Globus pallidus (tissue), 1 donor: ENCODE measurements around the gene ARHGAP24.

Experiments
- DNase-seq: peaks from one replicate; pipeline ENCODE4 v3.0.0-alpha.2; 2015; ENCODE audit warnings: low spot score

The ARHGAP24 gene

DNA sequence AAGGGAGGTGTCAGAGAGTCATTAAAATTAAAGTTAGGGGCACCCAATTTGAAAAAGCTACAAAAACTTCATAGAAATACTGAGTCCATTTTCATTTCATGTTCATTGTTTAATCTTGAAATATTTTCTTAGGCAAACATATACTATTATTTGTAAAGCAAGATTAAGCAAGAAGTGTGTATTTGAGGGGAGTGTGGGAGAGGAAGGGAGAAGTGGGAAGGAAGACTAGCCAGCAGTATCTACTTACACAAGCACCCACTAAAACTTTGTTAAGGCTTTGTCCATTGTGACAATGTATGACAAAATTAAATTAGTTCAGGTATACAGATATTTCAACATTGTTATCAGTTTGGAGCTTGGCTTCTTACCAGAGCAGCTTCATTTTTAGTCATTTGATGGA lies 222.9 kb downstream of the ARHGAP24 start:
- no peak for DNase-seq

DNA sequence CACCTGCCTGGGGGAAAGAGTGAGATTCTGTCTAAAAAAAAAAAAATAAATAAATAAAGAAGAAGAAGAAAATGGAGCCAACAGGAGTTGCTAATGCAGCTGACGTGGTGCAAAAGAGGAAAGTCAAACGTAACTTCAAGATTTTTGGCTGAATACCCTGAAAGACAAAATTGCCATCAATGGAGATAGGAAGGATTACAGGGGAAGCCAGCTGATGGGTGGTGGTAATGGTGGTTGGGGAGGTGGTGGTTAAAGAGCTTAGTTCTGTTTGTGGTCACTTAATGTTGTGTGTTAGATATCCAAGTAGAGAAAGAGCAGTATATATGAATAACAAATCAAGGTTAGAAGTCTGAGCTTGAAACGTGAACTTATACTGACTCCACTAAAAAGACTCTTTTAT lies 225.4 kb downstream of the ARHGAP24 start:
- DNase-seq, result no peak

DNA sequence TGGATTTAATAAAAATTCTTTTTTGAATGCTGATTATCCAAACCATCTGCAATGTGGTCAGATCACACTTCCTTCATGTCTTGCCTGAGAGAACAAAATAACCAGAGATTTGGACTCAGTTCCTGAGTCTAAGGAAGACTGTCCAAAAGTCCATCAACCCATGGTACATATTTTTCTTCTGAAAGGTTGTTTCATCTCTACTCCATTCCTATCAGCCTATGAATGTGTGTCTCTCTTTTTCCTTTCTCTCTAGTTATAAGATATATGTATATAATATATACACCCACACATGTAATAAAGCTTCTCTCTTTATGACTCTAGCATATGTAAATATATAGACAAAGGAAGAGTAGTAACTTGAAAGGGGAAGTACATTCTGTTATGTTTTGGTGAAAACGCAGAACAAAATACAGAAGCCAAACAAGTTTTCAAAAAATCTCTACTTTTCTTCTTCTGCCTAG lies 226.9 kb downstream of the ARHGAP24 start:
- peak; percentile 36 for DNase-seq

DNA sequence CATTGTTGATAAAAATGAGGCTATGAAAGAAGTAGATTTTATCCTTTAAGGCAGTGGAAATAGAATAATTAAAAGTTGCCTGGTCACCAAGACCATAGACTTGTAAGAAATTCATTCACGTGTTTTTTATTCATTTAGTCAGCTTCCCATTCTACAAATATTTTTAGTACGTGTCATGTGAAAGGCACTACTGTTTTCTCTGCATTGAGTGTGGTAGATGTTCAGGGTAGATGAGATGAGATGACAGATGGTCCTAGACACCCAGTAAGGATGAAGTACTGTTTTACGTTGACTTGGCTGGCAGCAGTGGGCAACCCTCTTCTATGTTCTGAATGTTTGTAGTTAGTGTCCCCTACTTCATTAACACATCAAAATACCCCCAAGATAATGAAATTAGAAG lies 228.1 kb downstream of the ARHGAP24 start:
- peak; percentile 35 for DNase-seq

DNA sequence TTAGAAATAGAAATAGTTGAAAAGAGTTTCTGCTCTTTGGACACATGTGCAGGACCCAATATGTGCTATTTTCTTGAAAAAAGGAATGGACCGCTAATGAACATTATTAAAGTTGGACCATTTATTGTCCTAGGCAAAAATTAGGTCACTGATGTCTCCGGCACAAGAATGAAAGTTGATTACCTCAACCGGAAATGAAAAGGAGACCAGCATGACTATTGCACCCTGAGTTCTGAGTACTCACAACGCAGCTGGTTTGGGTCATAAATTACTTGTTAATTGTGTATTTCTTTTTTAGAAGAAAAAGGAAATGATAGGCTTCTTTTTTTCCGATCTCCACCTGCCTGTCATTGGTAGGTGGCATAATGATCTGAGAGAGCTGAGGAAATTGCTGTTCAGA lies 232.7 kb downstream of the ARHGAP24 start:
- DNase-seq, result no peak

DNA sequence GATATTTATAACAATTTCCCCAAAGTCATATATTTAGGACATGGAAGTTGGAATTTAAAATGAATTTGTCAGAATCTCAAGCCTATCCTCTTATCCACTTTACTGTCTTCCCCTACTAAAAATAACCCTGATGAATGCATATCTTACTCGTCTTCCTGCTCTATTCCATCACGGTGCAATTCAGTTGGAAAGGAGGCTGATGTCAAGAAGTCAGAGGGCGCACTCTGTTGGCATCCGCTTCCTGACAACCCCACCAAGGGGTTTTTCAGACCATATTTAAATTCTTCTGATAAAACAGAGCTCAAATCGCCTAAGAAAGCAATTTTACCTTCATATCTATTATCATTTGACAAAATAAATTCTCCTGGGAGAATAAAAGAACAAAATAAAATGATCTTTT lies 233.5 kb downstream of the ARHGAP24 start:
- no peak for DNase-seq

DNA sequence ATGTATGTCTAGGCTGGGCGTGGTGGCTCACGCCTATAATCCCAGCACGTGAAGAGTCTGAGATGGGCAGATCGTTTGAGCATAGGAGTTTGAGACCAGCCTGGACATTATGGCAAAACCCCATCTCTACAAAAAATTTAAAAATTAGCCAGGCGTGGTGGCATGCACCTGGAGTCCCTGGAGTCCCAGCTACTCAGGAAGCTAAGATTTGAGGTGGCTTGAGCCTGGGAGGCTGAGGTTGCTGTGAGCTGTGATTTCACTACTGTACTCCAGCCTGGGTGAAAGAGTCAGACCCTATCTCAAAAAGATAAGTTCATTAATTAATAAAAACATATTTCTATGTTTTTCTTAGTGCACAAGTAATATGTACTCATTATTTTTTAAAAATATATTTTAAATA lies 238.1 kb downstream of the ARHGAP24 start:
- DNase-seq, result no peak

DNA sequence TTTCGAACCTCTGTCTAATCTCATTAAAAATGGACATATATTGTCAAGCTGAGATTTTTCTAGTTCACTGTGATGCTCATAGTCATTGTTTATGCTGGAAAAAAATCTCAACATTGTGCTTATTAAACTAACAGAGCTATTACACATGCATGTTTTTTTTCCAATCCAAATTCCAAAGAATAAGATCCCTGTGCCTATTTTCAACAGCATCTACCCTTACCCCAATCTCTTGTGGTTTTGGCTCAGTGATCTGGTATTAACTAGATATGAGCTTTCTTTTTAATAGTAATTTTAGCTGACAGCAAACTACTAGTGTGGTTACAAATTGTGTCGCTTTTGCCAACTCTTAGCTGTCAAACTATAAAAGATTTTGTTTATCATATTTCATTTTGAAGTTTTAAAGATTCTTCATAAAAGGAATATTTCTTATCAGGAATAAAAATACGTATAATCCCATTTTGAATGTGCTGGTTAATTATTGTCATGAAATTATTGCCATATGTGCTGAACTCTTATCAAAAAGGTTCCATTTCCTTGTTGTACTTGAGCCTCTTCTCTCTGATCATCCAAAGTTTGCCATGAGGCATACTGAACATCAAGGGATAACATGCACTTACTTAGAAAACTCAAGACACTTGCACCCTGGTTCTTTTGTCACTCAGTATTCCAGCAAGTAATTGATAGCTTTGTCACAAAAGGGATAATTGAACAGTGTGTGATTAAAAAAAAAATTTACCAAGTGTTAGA lies 241.2 kb downstream of the ARHGAP24 start:
- DNase-seq, result no peak

DNA sequence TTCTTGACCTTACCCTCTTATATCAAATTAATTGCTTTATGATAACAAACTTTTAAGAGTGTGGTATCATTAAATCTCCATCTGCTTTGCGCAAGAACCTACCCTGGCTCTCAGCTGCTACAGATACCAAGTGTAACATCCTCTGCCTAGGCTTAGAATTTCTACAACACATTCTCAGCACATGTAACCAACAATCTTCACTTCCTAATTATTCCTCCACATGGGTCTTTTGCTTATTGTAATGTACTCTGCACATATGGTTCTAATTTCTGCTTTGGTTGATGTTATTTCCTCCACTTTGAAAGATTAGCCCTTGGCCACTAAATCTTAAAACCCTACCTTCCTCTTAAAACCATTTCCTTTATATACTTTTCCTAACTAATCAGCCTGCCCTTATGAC lies 242.4 kb downstream of the ARHGAP24 start:
- DNase-seq, result no peak

DNA sequence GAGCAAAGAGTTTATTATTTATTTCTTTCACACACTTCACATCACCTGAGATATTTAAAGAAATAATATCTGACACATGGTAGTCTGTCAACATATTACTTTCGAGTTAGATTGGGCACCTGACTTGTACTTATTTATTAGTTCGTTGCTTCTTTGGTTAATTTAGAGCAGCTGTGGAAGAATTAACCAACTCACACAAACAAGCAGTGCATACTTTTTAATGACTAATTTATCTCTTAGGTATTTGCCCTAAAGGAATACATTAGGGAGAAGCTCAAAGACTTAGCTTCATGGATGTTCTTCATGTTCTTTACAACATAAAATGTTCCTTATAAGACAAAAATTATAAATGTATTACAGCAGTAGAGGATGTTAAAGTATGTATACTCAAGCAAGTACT lies 242.9 kb downstream of the ARHGAP24 start:
- no peak for DNase-seq

DNA sequence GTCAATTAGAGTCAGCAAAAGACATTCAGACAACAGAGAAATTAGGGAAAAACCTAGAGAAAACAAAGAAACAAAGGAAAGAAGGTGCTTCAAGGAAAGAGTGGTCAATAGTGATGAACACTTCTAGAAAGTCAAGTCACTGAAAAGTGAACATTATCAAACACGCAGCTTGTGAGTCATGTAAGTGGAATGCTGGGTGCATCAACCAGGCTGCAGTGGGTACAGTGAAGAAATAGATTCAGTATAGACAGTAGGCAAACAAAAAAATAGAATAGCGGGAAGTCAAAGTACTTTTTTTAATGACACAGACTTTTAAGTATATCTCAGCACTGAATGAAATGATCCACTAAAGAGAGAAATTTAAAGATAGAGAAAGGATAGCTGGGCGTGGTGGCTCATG lies 245.8 kb downstream of the ARHGAP24 start:
- DNase-seq, result no peak

DNA sequence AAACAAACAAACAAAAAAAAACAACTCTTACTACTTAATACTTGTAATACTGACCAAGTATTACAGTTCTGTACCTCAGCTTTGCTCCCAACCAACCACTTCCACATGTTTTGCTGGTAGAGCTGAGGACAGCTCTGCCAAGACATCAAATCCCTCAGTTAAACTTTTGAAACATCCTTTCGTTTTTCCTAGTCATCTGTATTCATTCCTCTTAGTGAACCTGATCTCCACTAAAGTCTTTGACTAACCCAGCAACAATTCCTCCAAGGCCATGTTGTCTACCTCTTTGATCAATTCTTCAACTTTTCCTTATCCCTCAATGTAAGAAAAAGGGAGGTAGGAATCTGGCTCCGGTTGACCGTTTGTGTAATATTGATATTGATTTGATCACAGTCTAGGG lies 247.5 kb downstream of the ARHGAP24 start:
- no peak for DNase-seq

DNA sequence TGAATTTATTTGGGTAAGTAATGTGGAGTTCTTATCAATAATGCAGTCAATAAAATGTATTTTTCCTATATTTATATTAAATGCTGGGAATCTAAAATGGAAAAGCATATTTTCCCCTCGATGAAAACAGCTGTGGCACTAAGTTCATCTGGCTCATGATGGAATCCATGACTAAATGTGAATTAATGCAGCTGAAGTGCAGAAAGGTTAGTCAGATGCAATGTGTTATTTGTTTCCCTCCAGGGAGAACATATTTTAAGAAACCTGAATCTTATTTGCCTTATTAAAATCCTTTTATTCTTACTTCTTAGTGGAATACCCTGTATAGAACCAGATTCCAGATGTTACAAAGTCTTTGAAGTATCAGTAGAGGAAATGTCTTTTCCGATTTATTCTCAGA lies 247.9 kb downstream of the ARHGAP24 start:
- no peak for DNase-seq

DNA sequence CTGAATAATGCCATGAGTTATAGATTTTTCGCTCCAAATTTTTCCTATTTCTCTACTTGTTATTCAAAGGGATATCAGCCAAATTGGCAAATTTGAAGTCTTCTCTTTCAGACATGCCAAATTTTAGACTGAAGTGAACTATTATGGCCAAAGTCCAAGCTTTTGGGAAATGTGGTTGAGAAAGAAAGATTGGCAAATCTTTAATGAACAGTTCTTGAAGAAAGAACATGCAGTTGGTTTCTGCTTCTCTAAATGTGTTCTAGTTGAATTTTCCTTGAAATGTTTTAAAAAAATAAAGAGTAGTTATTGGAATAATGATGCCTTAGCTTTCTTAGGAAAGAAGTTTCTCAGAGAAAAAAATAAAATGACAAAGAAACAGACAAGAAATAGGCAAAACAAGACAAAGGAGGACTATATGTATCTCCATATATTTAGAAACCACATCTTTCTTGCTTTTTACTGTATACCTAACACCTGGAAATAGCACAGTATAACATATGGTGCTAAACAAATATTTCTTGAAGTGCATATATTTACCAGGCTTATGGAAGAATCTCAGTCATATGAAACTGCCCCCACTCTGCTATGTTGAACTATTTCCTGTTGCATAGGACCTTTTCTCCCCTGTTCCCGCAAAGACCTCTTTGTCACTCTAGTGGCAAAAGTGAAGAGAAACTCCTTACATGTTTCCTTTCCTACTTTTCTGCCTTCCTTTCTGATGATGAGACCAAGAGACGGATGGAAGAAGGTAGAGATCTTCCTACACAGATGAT lies 250.0 kb downstream of the ARHGAP24 start:
- DNase-seq, result no peak

DNA sequence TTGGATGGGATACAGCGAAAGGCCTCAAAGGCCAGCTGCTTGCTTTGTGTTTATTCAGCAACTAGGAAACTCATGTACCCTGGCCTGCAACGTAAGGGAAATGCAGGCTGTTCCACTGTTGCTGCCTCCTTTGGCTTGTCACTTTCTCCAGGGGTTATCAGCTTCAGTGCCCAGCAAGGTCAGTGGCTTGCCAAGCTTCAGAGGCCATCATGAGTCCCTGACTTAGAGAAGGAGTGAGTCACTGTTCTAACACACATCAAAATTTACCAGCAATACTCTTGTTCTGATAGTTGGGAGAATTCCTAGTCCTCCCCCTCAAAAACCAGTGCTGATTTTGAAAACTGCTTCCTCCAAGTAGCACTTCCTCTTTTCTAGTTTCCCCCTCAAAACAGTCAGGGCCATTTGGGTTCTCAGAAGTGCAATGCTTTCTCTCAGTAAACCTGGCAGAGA lies 250.8 kb downstream of the ARHGAP24 start:
- peak; percentile 45 for DNase-seq

DNA sequence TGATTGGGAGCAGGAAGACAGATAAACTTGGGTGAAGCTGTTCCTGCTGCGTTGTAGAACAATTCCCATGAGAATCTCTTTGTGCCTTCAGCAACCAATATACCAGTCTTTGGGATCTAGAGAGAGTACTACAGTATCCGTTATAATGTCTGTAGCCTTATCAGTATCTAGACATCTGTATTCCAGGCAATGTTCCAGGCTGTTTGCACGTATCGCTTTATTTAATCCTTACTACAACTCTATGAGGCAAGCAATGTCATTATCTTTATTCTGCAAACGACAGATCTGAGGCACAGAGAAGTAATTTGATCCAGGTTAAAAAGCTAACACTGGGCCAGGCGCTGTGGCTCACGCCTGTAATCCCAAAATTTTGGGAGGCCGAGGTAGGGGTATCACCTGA lies 251.6 kb downstream of the ARHGAP24 start:
- DNase-seq, result no peak

DNA sequence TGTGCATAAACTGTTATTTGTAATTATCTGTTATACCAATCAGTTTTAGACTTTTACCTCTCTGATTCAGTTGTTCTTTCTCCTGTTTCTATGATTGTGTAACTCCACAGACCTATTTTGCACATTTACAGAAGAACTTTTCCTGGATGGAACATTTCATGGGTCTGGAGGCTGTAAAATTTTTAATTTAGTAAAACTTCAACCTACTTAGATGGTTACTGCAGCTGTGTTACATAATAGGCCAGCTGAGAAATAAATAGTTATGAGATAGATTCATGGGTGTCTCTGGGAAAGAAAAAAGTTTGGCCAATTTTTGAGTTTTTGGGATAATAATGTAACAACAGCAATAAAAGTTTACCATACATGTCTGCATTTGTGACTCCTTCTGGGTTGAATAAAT lies 253.5 kb downstream of the ARHGAP24 start:
- no peak for DNase-seq

DNA sequence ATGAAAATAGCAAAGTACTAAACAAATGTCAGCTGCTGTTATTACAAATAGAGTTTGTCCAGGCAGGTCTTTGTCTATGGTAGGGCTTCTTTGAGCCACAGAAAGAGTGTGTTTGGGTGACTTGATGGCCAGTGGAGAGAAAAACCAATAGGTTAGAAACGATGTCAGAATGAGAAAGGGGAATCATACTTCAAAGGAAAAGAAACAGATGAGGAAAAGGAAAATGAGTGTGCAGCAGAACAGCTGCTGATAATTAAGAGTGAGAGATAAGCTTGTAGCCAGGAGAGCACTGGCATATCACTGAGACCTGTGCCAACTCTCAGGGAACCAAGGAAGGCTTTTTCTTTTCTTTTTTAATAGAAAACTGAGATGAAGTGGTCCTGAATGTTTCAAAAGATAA lies 257.2 kb downstream of the ARHGAP24 start:
- DNase-seq, result no peak

DNA sequence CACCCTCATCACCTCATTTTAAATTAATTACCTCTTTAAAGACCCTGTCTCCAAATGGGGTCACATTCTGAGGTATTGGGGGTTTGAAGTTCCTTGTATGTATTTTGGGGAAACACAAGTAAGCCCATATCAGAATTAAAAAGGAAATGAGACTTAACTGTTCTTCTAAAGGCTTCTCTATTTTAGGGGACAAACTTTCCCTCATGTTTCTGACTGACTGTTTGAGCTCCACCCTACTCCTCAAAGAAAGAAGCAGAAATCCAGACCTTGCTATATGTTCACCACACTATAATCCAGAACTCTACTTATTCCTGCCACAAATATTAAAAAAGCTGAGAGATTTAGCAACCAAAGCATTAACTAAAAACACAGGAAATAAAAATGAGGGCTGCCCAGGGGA lies 258.8 kb downstream of the ARHGAP24 start:
- peak; percentile 49 for DNase-seq

DNA sequence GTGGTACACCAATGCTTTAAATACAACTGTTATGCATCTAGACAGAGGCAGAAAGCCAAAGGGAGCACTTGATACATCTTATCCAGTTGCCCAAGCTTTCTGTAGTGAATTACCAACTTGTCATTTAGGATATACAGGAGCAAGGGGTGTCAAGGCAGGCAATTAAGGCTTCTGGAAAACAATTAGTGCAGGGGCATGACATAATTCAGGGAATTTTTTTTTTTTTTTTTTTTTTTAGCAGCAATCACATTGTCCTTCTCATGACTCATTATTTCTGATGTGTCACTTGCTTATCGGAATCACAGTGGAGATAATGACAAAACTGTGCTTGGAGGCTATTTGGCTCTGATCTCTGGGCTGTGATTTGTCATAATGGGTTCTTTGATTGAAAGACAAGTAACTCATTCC lies 259.5 kb downstream of the ARHGAP24 start:
- DNase-seq, result peak; percentile 79

DNA sequence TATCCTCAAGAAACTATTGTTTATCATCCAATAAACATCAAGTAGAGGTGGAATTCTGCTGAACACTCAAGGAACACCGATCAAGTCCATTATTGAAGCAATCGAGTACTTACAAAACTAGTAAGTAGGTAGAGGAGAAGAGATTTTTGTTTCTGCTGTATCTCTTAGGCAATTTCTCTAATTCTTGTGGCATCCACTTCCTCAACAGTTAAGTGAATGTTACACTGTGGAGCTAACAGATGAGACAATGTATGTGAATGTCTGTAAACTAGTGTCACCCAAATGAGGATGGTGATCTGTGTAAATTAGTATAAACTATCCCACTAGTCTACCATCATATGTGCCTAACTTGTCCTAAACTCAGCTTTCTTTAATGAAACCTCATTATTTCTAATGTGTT lies 261.6 kb downstream of the ARHGAP24 start:
- DNase-seq, result no peak

DNA sequence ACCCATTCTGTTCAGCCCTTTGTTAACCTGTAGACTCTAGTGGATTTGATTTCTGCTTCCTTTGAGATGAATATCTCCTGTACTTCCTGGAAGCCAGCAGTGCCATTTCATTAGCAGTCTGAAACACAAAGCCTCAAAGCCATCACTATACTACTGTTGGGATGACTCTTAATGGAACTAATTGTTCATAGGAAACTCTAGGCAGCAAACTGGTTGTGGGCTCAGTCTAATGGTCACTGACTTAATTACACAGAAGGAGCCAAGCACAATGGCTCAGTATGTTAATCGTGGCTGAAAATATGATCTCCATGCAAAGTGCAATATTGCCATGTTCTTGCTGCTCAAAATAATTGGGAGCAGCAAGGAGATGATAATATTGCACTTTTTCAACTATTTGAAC lies 262.3 kb downstream of the ARHGAP24 start:
- no peak for DNase-seq

DNA sequence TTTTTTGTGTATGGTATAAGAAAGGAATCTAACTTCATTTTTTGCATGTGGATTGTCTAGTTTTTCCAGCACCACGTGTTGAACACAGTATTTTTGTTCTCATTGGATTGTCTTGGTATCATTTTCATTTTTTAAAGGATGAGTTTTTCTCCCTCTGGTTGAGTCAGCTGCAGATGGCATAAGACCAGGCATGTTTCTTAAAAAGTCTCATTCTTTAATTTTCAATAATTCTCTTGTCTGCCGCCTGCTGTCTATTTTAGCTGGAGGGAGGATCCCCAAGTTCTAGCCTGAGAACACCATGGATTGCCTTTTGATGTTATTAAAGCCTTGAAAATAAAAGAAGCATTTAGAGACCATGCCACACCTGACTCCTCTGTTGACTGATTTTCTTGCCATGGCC lies 263.8 kb downstream of the ARHGAP24 start:
- no peak for DNase-seq
